GM10266 (cell line): ENCODE data around the gene WASF1.

Experiments
- DNase-seq: peaks from one replicate; pipeline ENCODE4 v3.0.0; 2012; ENCODE audit errors: extremely low spot score
- TF ChIP-seq, protein P1 (sequence below): IDR thresholded peaks from 2 replicates; pipeline ENCODE4 v1.5.1; 2012; ENCODE audit warnings: mild to moderate bottlenecking, low read depth; ENCODE audit not compliant: control insufficient read depth, insufficient read depth; ENCODE audit errors: missing control alignments

Gene WASF1

DNA sequence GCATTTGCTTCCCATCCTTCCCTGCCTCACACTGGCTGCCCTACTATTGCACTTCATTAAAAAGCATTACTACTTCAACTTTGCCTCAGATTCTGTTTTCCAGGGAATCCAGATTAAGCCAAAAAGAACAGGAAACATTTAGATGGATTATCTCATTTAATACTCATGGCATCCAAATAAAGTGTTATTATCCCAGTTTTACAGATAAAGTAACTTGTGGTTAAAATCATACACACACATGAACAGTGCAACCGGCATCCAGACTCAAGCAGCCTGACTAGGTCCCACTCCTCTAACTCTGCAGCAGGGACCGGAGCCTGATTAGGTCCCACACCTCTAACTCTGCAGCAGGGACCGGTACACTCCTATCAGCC lies 129.0 kb downstream of the WASF1 start:
- TF ChIP-seq, protein P1, sequence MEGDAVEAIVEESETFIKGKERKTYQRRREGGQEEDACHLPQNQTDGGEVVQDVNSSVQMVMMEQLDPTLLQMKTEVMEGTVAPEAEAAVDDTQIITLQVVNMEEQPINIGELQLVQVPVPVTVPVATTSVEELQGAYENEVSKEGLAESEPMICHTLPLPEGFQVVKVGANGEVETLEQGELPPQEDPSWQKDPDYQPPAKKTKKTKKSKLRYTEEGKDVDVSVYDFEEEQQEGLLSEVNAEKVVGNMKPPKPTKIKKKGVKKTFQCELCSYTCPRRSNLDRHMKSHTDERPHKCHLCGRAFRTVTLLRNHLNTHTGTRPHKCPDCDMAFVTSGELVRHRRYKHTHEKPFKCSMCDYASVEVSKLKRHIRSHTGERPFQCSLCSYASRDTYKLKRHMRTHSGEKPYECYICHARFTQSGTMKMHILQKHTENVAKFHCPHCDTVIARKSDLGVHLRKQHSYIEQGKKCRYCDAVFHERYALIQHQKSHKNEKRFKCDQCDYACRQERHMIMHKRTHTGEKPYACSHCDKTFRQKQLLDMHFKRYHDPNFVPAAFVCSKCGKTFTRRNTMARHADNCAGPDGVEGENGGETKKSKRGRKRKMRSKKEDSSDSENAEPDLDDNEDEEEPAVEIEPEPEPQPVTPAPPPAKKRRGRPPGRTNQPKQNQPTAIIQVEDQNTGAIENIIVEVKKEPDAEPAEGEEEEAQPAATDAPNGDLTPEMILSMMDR = no peak
- DNase-seq = no peak
